Thymus (tissue), 11 donors: ENCODE measurements around the gene MAP2K1. TPM values are rescaled to one million over a fixed set of nuclear protein-coding genes. Genes with fewer than 3 reads are reported as not detected.
A peak's percentile ranks its signal among the peaks of the same experiment; 100 is the strongest.

Experiments used
- DNase-seq, 9 donors: peaks; one replicate each; pipeline ENCODE4 v3.0.0-alpha.2; 2013; ENCODE audit warnings: low spot score in 9 of 9, low read depth in 6 of 9, missing footprints in 1 of 9
- H3K27ac ChIP-seq, 2 donors: one replicate each; pipeline ENCODE4 v1.5.1; 2013; ENCODE audit warnings: control low read depth in 1 of 2, low read depth in 1 of 2, low read length in 1 of 2, mild to moderate bottlenecking in 1 of 2, moderate library complexity in 1 of 2
- H3K27me3 ChIP-seq, 2 donors: one replicate each; pipeline ENCODE4 v1.5.1; 2013; ENCODE audit warnings: low read length in 1 of 2; ENCODE audit not compliant: control insufficient read depth in 2 of 2, insufficient read depth in 1 of 2
- H3K36me3 ChIP-seq, 2 donors: one replicate each; pipeline ENCODE4 v1.5.1; 2013; ENCODE audit warnings: low read length in 1 of 2, mild to moderate bottlenecking in 1 of 2, moderate library complexity in 1 of 2; ENCODE audit not compliant: control insufficient read depth in 2 of 2, insufficient read depth in 2 of 2
- H3K4me1 ChIP-seq, 2 donors: one replicate each; pipeline ENCODE4 v1.5.1; 2013; ENCODE audit warnings: low read length in 2 of 2; ENCODE audit not compliant: control insufficient read depth in 2 of 2, insufficient read depth in 2 of 2
- H3K4me3 ChIP-seq, 2 donors: one replicate each; pipeline ENCODE4 v1.5.1; 2013; ENCODE audit warnings: low read length in 2 of 2, control low read depth in 1 of 2, mild to moderate bottlenecking in 1 of 2
- H3K9me3 ChIP-seq, 2 donors: one replicate each; pipeline ENCODE4 v1.5.1; 2013; ENCODE audit warnings: low read length in 1 of 2, mild to moderate bottlenecking in 1 of 2; ENCODE audit not compliant: control insufficient read depth in 2 of 2, insufficient read depth in 1 of 2
- WGBS: extraction: QIAGEN DNeasy Blood & Tissue Kit; methylation state at CpG from one replicate; pipeline ENCODE4 v1.1.7; 2013; 5-methylcytosine and 5-hydroxymethylcytosine counted together
- polyA plus RNA-seq: library from polyadenylated mRNA; stranded (reverse); fragments of 200-250 nt; gene quantifications from one replicate; pipeline ENCODE4 v1.2.3, GENCODE V29; 2013
- total RNA-seq: library from RNA; stranded (reverse); fragments of 120-200 nt; gene quantifications from one replicate; pipeline ENCODE4 v1.2.4, GENCODE V29; 2013
- donor health status: healthy.

MAP2K1 gene
- total and polyA plus RNA-seq, 2 donors: 31.1 to 55.0 TPM

DNA sequence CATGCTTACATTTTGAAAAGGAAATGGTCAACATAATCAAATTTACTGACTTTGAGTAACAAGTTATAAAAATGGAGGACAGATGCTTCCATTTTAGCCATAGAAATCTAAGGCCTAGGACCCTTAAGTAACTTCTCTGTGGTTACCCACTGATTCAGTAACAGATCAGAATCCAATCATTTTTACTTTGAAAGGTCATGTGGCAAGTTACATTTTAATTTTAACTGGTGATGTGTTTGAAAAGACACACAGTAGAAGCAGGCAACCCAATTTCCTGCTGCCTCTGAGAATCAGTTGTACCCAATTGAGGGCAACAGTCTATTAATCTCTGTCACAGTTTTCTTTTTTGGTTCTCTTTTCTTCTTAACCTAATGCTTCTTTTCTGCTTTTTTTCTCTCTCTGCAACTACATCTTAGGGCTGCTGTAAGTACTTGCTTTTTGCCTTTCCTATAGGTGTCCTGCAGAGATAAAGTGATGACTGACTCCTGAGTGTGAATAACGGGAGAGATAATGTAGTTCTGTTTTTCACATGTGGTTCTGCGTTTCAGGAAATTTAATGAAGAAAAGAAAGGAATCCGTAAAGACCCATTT lies 121.7 kb downstream of the MAP2K1 start:
- H3K36me3 ChIP-seq: peaks cover 6 to 9% of the 10 kb centered on the region in 2 donors
- H3K4me3 ChIP-seq: no peak overlapping the region
- WGBS: 96% methylated on average over 3 of the region's 3 CpGs
- no peak overlapping the region for H3K27ac ChIP-seq
- no peaks in the 10 kb centered on the region for H3K27me3 ChIP-seq
- H3K9me3 ChIP-seq: no peaks in the 10 kb centered on the region
- H3K4me1 ChIP-seq: peaks cover 7 to 9% of the 10 kb centered on the region in 2 donors
- DNase-seq: no peak

DNA sequence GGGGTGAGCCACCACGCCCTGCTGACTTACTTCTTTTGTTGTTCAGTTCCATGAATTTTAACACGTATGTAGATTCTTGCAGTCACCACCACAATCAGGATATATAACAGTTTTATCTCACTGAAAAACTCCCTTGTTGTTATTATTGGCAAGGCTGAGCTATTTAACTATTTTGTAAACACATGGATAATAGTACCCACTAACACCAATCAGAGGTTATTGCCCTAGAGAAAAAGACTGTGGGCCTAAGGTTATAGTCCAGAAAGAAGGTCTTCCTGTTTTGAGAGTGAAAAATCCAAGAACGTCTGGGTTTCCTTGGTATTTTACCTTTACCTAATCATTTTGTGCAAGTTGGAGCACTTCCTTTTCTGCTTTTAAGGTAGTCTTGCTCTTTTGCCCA lies 127.9 kb downstream of the MAP2K1 start:
- no peaks in the 10 kb centered on the region for H3K9me3 ChIP-seq
- H3K27ac ChIP-seq: no peak overlapping the region
- peaks cover 24 to 30% of the 10 kb centered on the region in 2 donors for H3K36me3 ChIP-seq
- peaks cover 0 to 4% of the 10 kb centered on the region in 2 donors for H3K4me1 ChIP-seq
- H3K27me3 ChIP-seq: no peaks in the 10 kb centered on the region
- WGBS: 95% methylated on average over 3 of the region's 3 CpGs
- no peak for DNase-seq
- no peak overlapping the region for H3K4me3 ChIP-seq

DNA sequence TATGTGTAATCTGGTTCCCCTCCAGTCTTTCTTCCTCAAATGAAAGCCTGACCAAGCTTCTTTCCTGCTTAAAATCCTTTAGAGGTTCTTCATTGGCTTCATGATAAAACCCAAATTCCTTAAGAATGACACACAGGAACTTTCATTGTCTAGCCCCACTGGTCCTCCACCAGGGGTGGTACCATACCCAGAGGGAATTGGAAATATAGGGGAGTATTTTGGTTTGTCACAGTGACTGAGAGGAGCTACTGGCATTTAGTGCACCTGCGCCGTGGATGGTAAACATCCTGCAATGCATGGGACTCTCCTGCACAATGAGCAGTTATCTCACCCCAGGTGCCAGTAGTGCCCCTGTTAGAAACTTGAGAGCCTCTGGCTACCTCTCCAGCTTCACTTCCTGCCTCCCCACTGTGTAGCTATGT lies 129.2 kb downstream of the MAP2K1 start:
- Histone ChIP-seq H3K27ac (peak overlapping the region in 1 of 2 donors; percentile 5), H3K4me3 (no peak overlapping the region), H3K36me3 (peaks cover 26 to 35% of the 10 kb centered on the region in 2 donors), H3K27me3 (no peaks in the 10 kb centered on the region), H3K4me1 (peaks cover 0 to 4% of the 10 kb centered on the region in 2 donors), H3K9me3 (no peaks in the 10 kb centered on the region)
- no peak for DNase-seq
- WGBS: 99% methylated on average over 2 of the region's 2 CpGs

GRCh38 chr15:66523926-66524325 lies 137.2 kb downstream of the MAP2K1 start:
- 98% methylated on average over 3 of the region's 3 CpGs for WGBS
- H3K9me3 ChIP-seq: no peaks in the 10 kb centered on the region
- peaks cover 16 to 46% of the 10 kb centered on the region in 2 donors for H3K36me3 ChIP-seq
- no peaks in the 10 kb centered on the region for H3K27me3 ChIP-seq
- DNase-seq: no peak
- H3K4me3 ChIP-seq: no peak overlapping the region
- H3K27ac ChIP-seq: no peak overlapping the region
- H3K4me1 ChIP-seq: no peaks in the 10 kb centered on the region

- Histone ChIP-seq H3K4me1 (no peaks in the 10 kb centered on the region), H3K4me3 (no peak overlapping the region), H3K27me3 (no peaks in the 10 kb centered on the region), H3K36me3 (peaks cover 14 to 49% of the 10 kb centered on the region in 2 donors), H3K27ac (no peak overlapping the region), H3K9me3 (no peaks in the 10 kb centered on the region)
- 96% methylated on average over 4 of the region's 4 CpGs for WGBS
- no peak for DNase-seq
Observed at GRCh38 chr15:66524838-66525237, 138.1 kb downstream of the MAP2K1 start.

DNA sequence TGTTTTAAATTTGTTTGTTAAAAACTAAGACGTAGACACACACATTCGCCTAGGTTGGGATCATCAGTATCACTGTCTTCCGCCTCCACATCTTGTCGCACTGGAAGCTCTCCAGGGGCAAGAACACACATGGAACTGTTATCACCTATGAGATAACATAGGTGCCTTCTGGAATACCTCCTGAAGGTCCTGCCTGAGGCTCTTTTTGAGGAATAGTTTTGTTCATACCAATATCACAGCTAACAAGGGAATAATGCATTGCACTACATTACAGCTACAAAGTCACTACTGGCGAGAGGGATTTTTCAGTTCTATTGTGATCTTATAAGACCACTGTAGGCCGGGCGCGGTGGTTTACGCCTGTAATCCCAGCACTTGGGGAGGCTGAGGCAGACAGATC lies 148.3 kb downstream of the MAP2K1 start:
- Histone ChIP-seq H3K9me3 (no peaks in the 10 kb centered on the region), H3K4me3 (no peak overlapping the region), H3K36me3 (peaks cover 20 to 34% of the 10 kb centered on the region in 2 donors), H3K27me3 (no peaks in the 10 kb centered on the region), H3K27ac (no peak overlapping the region), H3K4me1 (no peaks in the 10 kb centered on the region)
- WGBS: 91% methylated on average over 9 of the region's 9 CpGs
- no peak for DNase-seq

Other genes with a start within 250 kb of the MAP2K1 start
- 0.28 TPM for gene MEGF11, start 133.2 kb upstream of the MAP2K1 start, total RNA-seq
- gene MEGF11, start 133.2 kb upstream of the MAP2K1 start, polyA plus RNA-seq: 0.66 TPM
- gene DIS3L, start 93.3 kb upstream of the MAP2K1 start, total RNA-seq: 16.5 TPM
- 13.0 TPM for gene DIS3L, start 93.3 kb upstream of the MAP2K1 start, polyA plus RNA-seq
- gene TIPIN, start 30.2 kb upstream of the MAP2K1 start, total RNA-seq: 15.1 TPM
- 6.2 TPM for gene TIPIN, start 30.2 kb upstream of the MAP2K1 start, polyA plus RNA-seq
- 30.2 TPM for gene SNAPC5, start 110.8 kb downstream of the MAP2K1 start, total RNA-seq
- gene SNAPC5, start 110.8 kb downstream of the MAP2K1 start, polyA plus RNA-seq: 39.9 TPM
- gene RPL4, start 117.9 kb downstream of the MAP2K1 start, total RNA-seq: 5,160 TPM
- gene RPL4, start 117.9 kb downstream of the MAP2K1 start, polyA plus RNA-seq: 2,770 TPM
- 23.2 TPM for gene ZWILCH, start 118.4 kb downstream of the MAP2K1 start, total RNA-seq
- gene ZWILCH, start 118.4 kb downstream of the MAP2K1 start, polyA plus RNA-seq: 7.6 TPM
- not detected for gene LCTL, start 179.1 kb downstream of the MAP2K1 start, total RNA-seq
- 0.07 TPM for gene LCTL, start 179.1 kb downstream of the MAP2K1 start, polyA plus RNA-seq